Esophagus (tissue), 2 donors: ENCODE results near the gene FAM83F. TPM values are rescaled to one million over a fixed set of nuclear protein-coding genes. Genes with fewer than 3 reads are reported as not detected.

Source experiments
- H3K27ac ChIP-seq, 2 donors: one replicate each; pipeline ENCODE4 v1.5.1; 2013; ENCODE audit warnings: low read depth in 2 of 2, mild to moderate bottlenecking in 2 of 2, inconsistent platforms in 1 of 2, low read length in 1 of 2, moderate library complexity in 1 of 2
- H3K27me3 ChIP-seq, 2 donors: one replicate each; pipeline ENCODE4 v1.6.1; 2013; ENCODE audit warnings: low read length in 2 of 2, control low read depth in 1 of 2, mild to moderate bottlenecking in 1 of 2; ENCODE audit not compliant: insufficient read depth in 2 of 2, control insufficient read depth in 1 of 2
- H3K36me3 ChIP-seq, 2 donors: one replicate each; pipeline ENCODE4 v1.6.1; 2013; ENCODE audit warnings: low read length in 1 of 2; ENCODE audit not compliant: control insufficient read depth in 2 of 2, insufficient read depth in 2 of 2
- H3K4me1 ChIP-seq, 2 donors: one replicate each; pipeline ENCODE4 v1.6.1; 2013; ENCODE audit warnings: low read length in 1 of 2; ENCODE audit not compliant: control insufficient read depth in 2 of 2, insufficient read depth in 2 of 2
- H3K4me3 ChIP-seq, 2 donors: one replicate each; pipeline ENCODE4 v1.5.1; 2013; ENCODE audit warnings: low read length in 2 of 2, mild to moderate bottlenecking in 2 of 2, low read depth in 1 of 2, moderate library complexity in 1 of 2
- H3K9me3 ChIP-seq, 2 donors: one replicate each; pipeline ENCODE4 v1.6.1; 2013; ENCODE audit warnings: mild to moderate bottlenecking in 2 of 2, low read depth in 1 of 2, low read length in 1 of 2, moderate library complexity in 1 of 2; ENCODE audit not compliant: control insufficient read depth in 2 of 2, insufficient read depth in 1 of 2
- WGBS, 2 donors: extraction: QIAGEN DNeasy Blood & Tissue Kit; methylation state at CpG; one replicate each; pipeline ENCODE4 v1.1.7; 2013; 5-methylcytosine and 5-hydroxymethylcytosine counted together
- polyA plus RNA-seq, 2 donors: library from polyadenylated mRNA; stranded (reverse); fragments of 200-250 nt; gene quantifications; one replicate each; pipeline ENCODE4 v1.2.3, GENCODE V29; 2013
- donor health status: healthy with polysubstance abuse.
- donor health status: Bipolar disorder and iron deficiency.

The FAM83F gene
- polyA plus RNA-seq, 2 donors, result 8.6 to 12.9 TPM

GRCh38 chr22:40050258-40050657, 55.5 kb downstream of the FAM83F start:
- no peaks in the 10 kb centered on the region for H3K36me3 ChIP-seq
- no peaks in the 10 kb centered on the region for H3K27me3 ChIP-seq
- 67 to 76% methylated on average over 3 of the region's 3 CpGs for WGBS, 2 donors
- H3K4me1 ChIP-seq, result peaks cover 0 to 3% of the 10 kb centered on the region in 2 donors
- no peaks in the 10 kb centered on the region for H3K9me3 ChIP-seq
- no peak overlapping the region for H3K27ac ChIP-seq
- H3K4me3 ChIP-seq, result no peak overlapping the region

DNA sequence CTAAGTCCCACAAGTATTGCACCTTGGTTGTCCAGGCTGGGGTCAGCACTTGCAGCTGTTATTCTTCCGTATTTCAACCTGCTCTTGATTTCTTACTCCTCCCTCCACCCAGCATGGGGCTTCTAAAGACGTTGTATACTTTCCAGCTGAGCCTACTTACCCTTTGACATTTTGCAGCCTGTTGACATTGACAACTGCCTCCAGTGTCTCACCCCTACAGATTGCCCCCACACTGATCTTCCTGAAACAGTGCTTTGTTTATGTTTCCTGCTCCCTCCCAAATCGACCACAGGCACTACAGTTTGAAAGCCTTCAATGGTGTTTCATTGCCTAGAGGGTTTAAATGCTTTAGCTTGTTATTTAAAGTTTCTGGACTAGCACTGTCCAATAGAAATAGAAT, 56.6 kb downstream of the FAM83F start:
- 26 to 29% methylated on average over 3 of the region's 3 CpGs for WGBS, 2 donors
- no peak overlapping the region for H3K4me3 ChIP-seq
- H3K4me1 ChIP-seq, result no peaks in the 10 kb centered on the region
- H3K36me3 ChIP-seq, result no peaks in the 10 kb centered on the region
- no peaks in the 10 kb centered on the region for H3K9me3 ChIP-seq
- no peaks in the 10 kb centered on the region for H3K27me3 ChIP-seq
- no peak overlapping the region for H3K27ac ChIP-seq

DNA sequence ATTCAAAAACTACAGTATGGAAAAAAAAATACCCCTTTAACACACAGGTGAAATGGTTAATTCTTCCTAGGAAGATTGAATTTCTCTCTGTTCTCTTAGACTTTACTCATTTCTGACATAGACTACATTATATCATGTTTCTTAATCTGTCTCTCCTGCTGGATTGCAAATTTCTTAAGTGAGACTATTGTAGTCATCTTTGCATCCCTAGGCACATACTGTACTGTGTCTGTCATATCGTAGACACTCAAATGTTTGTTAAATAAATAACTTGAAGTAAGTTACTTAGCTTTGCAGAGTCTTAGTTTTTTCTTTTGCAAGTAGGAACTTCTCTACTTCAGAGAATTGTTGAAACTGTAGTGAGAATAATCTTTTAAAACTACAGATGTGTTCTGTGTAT, 58.7 kb downstream of the FAM83F start:
- 69 to 79% methylated on average over 1 of the region's 1 CpG for WGBS, 2 donors
- Histone ChIP-seq H3K36me3 (no peaks in the 10 kb centered on the region), H3K27ac (no peak overlapping the region), H3K4me1 (no peaks in the 10 kb centered on the region), H3K9me3 (no peaks in the 10 kb centered on the region), H3K4me3 (no peak overlapping the region), H3K27me3 (no peaks in the 10 kb centered on the region)

DNA sequence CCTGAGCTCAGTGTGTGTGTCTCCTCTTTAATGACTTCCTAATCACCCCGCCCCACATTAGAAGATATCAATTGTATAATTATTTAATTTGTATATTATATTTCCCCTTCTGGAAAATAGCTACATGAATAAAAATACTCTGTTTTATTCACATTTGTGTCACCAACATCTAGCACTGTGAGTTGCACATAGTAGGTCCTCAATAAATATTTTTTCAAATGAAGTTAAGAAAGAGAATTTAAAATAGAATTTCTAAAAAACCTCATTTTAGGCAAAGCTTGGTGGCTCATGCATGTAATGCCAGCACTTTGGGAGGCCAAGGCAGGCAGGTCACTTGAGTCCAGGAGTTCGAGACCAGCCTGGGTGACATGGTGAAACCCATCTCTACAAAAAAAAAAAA, 59.7 kb downstream of the FAM83F start:
- H3K4me1 ChIP-seq, result no peaks in the 10 kb centered on the region
- H3K27ac ChIP-seq, result no peak overlapping the region
- 95% methylated on average over 2 of the region's 2 CpGs for WGBS, 2 donors
- no peaks in the 10 kb centered on the region for H3K36me3 ChIP-seq
- H3K9me3 ChIP-seq, result no peaks in the 10 kb centered on the region
- H3K4me3 ChIP-seq, result no peak overlapping the region
- H3K27me3 ChIP-seq, result no peaks in the 10 kb centered on the region

DNA sequence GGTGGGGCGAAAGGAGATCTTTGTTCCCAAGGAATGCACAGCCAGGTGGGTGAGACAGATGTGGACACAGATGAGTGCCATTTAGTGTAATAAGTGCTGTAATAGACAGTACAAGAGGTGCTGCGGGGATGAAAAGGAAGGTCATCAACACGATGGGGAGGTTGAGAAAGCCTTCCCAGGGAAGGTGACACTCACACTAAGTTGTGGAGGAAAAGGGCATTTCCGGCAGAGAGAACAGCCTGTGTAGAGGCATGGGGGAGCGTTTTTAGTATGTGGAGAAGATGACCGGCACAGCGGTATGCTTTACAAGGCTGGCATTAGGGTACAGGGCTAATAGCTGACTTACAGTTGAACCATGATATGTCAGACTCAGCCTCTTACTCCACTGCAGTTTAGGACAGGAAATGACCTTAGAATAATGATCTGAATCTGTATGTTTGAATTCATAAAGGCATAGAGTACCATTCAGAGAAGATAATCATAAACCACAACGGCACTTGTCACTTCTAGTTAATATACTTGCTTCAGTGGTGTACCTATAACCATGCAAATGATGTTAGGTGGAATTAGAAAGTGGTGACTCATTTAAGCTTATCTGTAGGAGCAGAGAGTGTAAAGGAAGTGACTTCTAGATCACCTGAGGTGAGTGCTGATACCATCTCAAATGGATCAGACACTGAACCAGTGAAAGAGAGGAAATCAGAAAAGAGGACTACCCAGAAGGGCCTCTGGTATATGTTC, 60.6 kb downstream of the FAM83F start:
- Histone ChIP-seq H3K27ac (peak overlapping the region in 1 of 2 donors; percentile 9), H3K36me3 (no peaks in the 10 kb centered on the region), H3K4me3 (no peak overlapping the region), H3K27me3 (no peaks in the 10 kb centered on the region), H3K9me3 (no peaks in the 10 kb centered on the region), H3K4me1 (no peaks in the 10 kb centered on the region)
- 70 to 79% methylated on average over 8 of the region's 8 CpGs for WGBS, 2 donors

DNA sequence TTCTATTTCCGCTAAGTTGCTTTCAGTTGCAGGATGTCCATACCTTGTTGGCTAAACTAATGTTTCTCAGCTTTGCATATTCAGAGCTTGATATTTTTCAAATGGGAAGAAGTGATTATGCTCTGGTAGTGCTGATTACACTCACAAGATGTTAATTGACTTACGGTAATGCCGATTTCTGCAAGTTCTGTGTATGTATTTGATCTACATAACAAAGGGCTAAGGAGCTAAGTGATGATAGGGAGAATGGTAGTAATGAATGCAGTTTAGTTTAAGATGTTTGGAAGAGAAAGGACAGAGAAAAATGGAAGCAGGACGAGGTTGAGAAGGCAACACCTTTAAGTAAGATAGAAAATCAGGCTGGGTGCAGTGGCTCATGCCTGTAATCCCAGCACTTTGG, 61.4 kb downstream of the FAM83F start:
- Histone ChIP-seq H3K36me3 (no peaks in the 10 kb centered on the region), H3K4me1 (no peaks in the 10 kb centered on the region), H3K4me3 (no peak overlapping the region), H3K27me3 (no peaks in the 10 kb centered on the region), H3K9me3 (no peaks in the 10 kb centered on the region), H3K27ac (no peak overlapping the region)
- 93% methylated on average over 4 of the region's 4 CpGs for WGBS, 2 donors

- H3K27me3 ChIP-seq, result no peaks in the 10 kb centered on the region
- 95 to 96% methylated on average over 3 of the region's 3 CpGs for WGBS, 2 donors
- H3K27ac ChIP-seq, result no peak overlapping the region
- H3K4me3 ChIP-seq, result no peak overlapping the region
- H3K9me3 ChIP-seq, result no peaks in the 10 kb centered on the region
- no peaks in the 10 kb centered on the region for H3K4me1 ChIP-seq
- no peaks in the 10 kb centered on the region for H3K36me3 ChIP-seq
Measured at GRCh38 chr22:40056559-40056958, 61.8 kb downstream of the FAM83F start.

DNA sequence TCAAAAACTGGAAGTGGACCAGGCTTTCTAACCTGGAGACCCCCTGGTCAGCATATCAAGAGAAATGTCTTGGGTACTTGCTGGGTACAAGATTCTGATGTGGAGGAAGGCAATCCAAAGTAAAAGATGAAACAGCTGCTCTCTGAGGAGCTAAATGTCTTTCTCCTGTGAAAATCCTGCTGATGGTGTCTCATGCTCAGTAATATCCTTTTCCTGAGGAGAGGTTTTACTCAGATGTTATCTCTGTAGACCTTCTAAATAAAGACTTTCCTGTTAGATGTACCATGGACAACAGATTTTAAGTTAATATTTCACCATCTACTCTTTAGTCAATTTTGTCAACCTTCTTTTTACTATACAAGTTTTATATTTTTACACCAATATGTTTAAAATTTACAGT, 62.9 kb downstream of the FAM83F start:
- H3K4me3 ChIP-seq, result no peak overlapping the region

DNA sequence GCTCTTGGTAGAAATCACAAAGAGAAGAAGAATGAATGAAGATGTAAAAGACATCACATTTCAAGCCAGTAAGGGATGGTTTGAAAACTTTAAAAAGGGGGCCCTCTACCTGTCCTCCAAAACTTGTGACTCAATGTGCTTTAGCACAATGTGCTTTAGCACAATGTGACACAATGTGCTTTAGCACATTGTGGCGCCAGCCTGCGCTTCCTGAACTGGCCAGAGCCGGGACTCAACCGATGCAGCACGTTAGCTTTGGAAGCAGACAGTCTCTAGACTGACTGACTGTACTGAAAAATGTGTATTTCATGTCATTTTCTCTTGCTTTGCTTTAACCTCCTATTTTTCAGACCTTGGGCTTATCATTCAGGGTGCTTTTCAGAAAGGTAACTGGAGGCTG, 63.5 kb downstream of the FAM83F start:
- Histone ChIP-seq H3K4me3 (no peak overlapping the region), H3K27ac (no peak overlapping the region), H3K36me3 (no peaks in the 10 kb centered on the region), H3K27me3 (no peaks in the 10 kb centered on the region), H3K9me3 (no peaks in the 10 kb centered on the region), H3K4me1 (no peaks in the 10 kb centered on the region)
- WGBS, 2 donors, result 76 to 79% methylated on average over 5 of the region's 5 CpGs

More for the DNA sequence above, 62.9 kb downstream of the FAM83F start:
- no peaks in the 10 kb centered on the region for H3K27me3 ChIP-seq
- H3K36me3 ChIP-seq, result no peaks in the 10 kb centered on the region
- H3K9me3 ChIP-seq, result no peaks in the 10 kb centered on the region
- H3K27ac ChIP-seq, result no peak overlapping the region
- H3K4me1 ChIP-seq, result no peaks in the 10 kb centered on the region

DNA sequence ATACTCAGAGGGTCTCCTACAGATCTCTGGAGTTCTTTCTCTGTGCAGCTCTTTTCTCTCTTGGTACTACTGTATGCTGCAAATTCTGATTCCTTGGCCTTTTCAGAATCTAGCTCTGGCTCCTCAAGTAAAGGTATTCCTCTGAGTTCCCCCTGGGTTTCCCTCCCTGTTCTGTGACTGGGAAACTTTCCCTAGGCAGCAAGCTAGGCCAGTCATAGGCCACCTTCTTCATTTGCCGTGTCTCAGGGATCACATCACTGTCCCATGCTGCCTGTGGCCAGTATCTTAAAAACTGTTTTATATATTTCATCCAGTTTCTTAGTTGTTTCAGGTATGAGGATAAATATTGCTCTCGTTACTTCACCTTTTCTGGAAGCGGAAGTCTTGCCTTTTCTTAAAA, 71.2 kb downstream of the FAM83F start:
- no peak overlapping the region for H3K4me3 ChIP-seq
- 96 to 97% methylated on average over 3 of the region's 3 CpGs for WGBS, 2 donors

More for the DNA sequence above, 71.2 kb downstream of the FAM83F start:
- Histone ChIP-seq H3K27me3 (no peaks in the 10 kb centered on the region), H3K4me1 (peaks cover 0 to 2% of the 10 kb centered on the region in 2 donors), H3K9me3 (no peaks in the 10 kb centered on the region), H3K27ac (no peak overlapping the region), H3K36me3 (peaks cover 0 to 2% of the 10 kb centered on the region in 2 donors)
